Activated CD4-positive, alpha-beta T cell treated with anti-CD3 and anti-CD28 coated beads, Interleukin-2, amount 10 ng/mL, durations not matched to agents 7 days and 5 days (primary cell): Measurements from ENCODE around the gene TMEM174. TPM values are rescaled to one million over a fixed set of nuclear protein-coding genes. Genes with fewer than 3 reads are reported as not detected.

Experiments used
- total RNA-seq, 2 experiments: library from RNA; stranded (reverse); gene quantifications; one replicate each; pipeline ENCODE4 v1.2.3, GENCODE V29; 2021

TMEM174 gene
- total RNA-seq, 2 experiments from 2014 or later = not detected

Other genes with a start within 250 kb of the TMEM174 start
- gene FCHO2, start 217.2 kb upstream of the TMEM174 start, total RNA-seq = under 1 TPM; 0.57 to 0.92 TPM
- gene TMEM171, start 52.6 kb upstream of the TMEM174 start, total RNA-seq = not detected